ENCODE data around the gene PCAT7.

The PCAT7 gene

DNA sequence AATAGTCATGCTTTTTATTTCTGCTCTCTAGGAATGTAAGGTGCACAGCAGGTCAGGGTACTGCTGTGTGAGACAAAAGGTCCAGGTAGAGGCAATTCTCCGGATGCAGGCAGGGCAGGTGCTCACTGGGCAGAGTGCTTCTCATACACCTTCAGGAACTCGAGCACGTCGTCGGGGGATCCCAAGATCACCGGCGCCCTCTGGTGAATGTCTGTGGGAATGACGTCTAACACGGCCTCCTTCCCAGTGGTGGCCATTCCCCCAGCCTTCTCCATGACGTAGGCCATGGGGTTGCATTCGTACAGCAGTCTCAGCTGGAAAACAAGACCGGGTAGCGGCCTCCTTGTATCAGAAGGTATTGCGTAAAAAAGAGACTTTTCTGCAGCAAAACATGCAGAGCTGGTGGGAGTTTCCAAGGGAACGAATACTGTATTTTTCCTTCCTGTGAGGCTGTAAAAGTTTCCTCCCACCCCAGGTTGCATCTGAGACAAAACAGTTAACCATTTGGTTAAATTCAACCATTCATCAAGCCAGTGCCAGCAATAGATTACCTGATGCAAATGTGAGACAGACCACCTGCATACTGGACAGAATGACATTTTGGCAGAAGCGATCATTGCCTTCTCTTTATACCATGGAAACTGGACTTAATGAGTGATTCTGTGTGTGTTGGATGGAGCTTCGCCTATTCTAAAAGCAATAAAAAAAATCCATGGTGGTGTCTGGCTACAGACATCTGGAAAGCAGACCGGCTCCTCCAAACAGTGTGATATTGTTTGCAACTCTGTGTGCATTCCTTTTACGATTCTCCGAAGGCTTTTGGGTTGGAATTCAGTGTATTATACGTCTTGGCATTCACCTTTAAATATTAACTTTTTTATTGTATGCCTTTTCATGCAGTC, 48.6 kb downstream of the PCAT7 start:
- H2BK120ac ChIP-seq (ENCODE audit: low read depth, low read length) = no peak overlapping the region
- peak overlapping the region; percentile 82 for H2AFZ ChIP-seq (ENCODE audit: low read length)
- H3K4me2 ChIP-seq (ENCODE audit: insufficient read depth, low read length, poor library complexity, severe bottlenecking) = no peak overlapping the region
- no peak overlapping the region for H3K14ac ChIP-seq (ENCODE audit: low read length)
- peaks cover 0 to 23% (median 0%) of the 10 kb centered on the region in 3 experiments for H3K27me3 ChIP-seq (ENCODE audit: control insufficient read depth in 3 of 3, insufficient read depth in 3 of 3, low read depth in 1 of 3, low read length in 3 of 3)
- DNase-seq (ENCODE audit: low spot score) = peak; percentile 75
- no peak overlapping the region for H4K8ac ChIP-seq (ENCODE audit: low read depth, low read length)
- no peak overlapping the region for H2BK5ac ChIP-seq (ENCODE audit: low read length)
- no peaks in the 10 kb centered on the region for H3K9me3 ChIP-seq (replicated peaks in 1 of 2; ENCODE audit: control insufficient read depth in 2 of 2, insufficient read depth in 1 of 2, low read depth in 1 of 2, low read length in 2 of 2)
- no peak overlapping the region for H3K23ac ChIP-seq (ENCODE audit: low read depth, low read length, poor library complexity)
- no peak overlapping the region for H2BK15ac ChIP-seq (ENCODE audit: low read length)
- H3K4me1 ChIP-seq (ENCODE audit: control insufficient read depth in 2 of 2, insufficient read depth in 1 of 2, low read depth in 1 of 2, low read length in 2 of 2) = peaks cover 6 to 11% of the 10 kb centered on the region in 2 donors
- H3K4ac ChIP-seq (ENCODE audit: low read length) = no peak overlapping the region
- H2BK12ac ChIP-seq (ENCODE audit: low read length) = no peak overlapping the region
- WGBS, 2 donors (ENCODE audit: extremely low coverage in 2 of 2, insufficient read length in 2 of 2, insufficient replicate concordance in 1 of 2) = no CpG with 5 or more reads among the region's 21 CpGs
- H3K36me3 ChIP-seq (replicated peaks in 1 of 2; ENCODE audit: control insufficient read depth in 2 of 2, insufficient read depth in 2 of 2, low read length in 2 of 2) = no peaks in the 10 kb centered on the region
- H2AK5ac ChIP-seq (ENCODE audit: low read depth, low read length) = no peak overlapping the region
- H3K79me1 ChIP-seq (ENCODE audit: low read depth, low read length) = no peaks in the 10 kb centered on the region
- no peak overlapping the region for H4K91ac ChIP-seq (ENCODE audit: low read depth, low read length, poor library complexity)
- no peak overlapping the region for H3K27ac ChIP-seq (replicated peaks; ENCODE audit: low read length)
- H3K4me3 ChIP-seq (ENCODE audit: low read length in 2 of 2) = no peak overlapping the region
- no peak overlapping the region for H3K9ac ChIP-seq (ENCODE audit: low read depth, low read length, poor library complexity)
- no peak overlapping the region for H3K18ac ChIP-seq (ENCODE audit: low read length)

DNA sequence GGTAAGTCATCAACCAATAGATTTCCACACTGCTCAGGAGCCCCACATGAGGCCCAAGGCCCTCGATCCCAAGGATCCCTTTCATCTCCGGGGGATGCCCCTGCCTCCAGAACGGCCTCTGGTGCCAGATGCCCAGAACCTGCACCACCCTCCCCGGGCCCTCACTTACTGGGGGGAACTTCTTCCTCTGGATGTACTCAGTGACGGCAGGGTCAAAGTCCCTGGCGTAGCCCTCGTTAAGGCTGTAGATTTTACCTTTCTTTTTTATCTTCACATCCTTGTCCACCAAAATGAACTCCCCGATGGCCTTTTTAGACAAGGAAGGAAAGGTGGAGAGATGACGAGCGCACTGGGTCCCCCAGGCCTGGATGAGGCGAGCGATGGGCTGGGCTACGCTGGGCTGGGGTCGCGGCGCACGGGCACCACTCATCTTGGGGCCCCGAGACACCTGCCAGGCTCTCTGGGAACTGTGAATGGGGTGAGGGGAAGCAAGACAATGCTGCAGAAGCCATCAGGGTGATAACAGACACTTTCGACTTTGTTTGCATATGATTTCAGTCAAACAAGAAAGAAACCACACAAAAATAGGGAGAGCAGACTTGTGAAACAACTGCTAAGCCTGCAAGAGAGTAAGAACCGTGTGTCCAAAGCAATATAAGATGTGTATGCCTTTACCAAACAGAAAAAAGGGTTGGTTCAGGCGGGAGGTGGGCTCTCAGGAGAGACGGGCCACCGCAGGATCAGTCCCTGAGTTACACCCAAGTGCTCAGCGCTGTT, 52.0 kb downstream of the PCAT7 start:
- H3K9me3 ChIP-seq (replicated peaks in 1 of 2; ENCODE audit: control insufficient read depth in 2 of 2, insufficient read depth in 1 of 2, low read depth in 1 of 2, low read length in 2 of 2) = no peaks in the 10 kb centered on the region
- H3K9ac ChIP-seq (ENCODE audit: low read depth, low read length, poor library complexity) = no peak overlapping the region
- H2AK5ac ChIP-seq (ENCODE audit: low read depth, low read length) = no peak overlapping the region
- H2AFZ ChIP-seq (ENCODE audit: low read length) = peak overlapping the region; percentile 92
- no peaks in the 10 kb centered on the region for H3K79me1 ChIP-seq (ENCODE audit: low read depth, low read length)
- no peak overlapping the region for H3K4me3 ChIP-seq (ENCODE audit: low read length in 2 of 2)
- H3K4me1 ChIP-seq (ENCODE audit: control insufficient read depth in 2 of 2, insufficient read depth in 1 of 2, low read depth in 1 of 2, low read length in 2 of 2) = peaks cover 11 to 13% of the 10 kb centered on the region in 2 donors
- no peak overlapping the region for H3K4ac ChIP-seq (ENCODE audit: low read length)
- H3K36me3 ChIP-seq (replicated peaks in 1 of 2; ENCODE audit: control insufficient read depth in 2 of 2, insufficient read depth in 2 of 2, low read length in 2 of 2) = no peaks in the 10 kb centered on the region
- H3K14ac ChIP-seq (ENCODE audit: low read length) = no peak overlapping the region
- H2BK5ac ChIP-seq (ENCODE audit: low read length) = no peak overlapping the region
- H2BK120ac ChIP-seq (ENCODE audit: low read depth, low read length) = no peak overlapping the region
- DNase-seq (ENCODE audit: low spot score) = no peak
- H3K27ac ChIP-seq (replicated peaks; ENCODE audit: low read length) = no peak overlapping the region
- peak overlapping the region; percentile 42 for H3K18ac ChIP-seq (ENCODE audit: low read length)
- no CpG with 5 or more reads among the region's 24 CpGs for WGBS, 2 donors (ENCODE audit: extremely low coverage in 2 of 2, insufficient read length in 2 of 2, insufficient replicate concordance in 1 of 2)
- no peak overlapping the region for H2BK12ac ChIP-seq (ENCODE audit: low read length)
- H4K8ac ChIP-seq (ENCODE audit: low read depth, low read length) = no peak overlapping the region
- H2BK15ac ChIP-seq (ENCODE audit: low read length) = peak overlapping the region; percentile 71
- H3K23ac ChIP-seq (ENCODE audit: low read depth, low read length, poor library complexity) = peak overlapping the region; percentile 57
- H4K91ac ChIP-seq (ENCODE audit: low read depth, low read length, poor library complexity) = no peak overlapping the region
- H3K4me2 ChIP-seq (ENCODE audit: insufficient read depth, low read length, poor library complexity, severe bottlenecking) = no peak overlapping the region
- H3K27me3 ChIP-seq (ENCODE audit: control insufficient read depth in 3 of 3, insufficient read depth in 3 of 3, low read depth in 1 of 3, low read length in 3 of 3) = peaks cover 0 to 15% (median 0%) of the 10 kb centered on the region in 3 experiments

DNA sequence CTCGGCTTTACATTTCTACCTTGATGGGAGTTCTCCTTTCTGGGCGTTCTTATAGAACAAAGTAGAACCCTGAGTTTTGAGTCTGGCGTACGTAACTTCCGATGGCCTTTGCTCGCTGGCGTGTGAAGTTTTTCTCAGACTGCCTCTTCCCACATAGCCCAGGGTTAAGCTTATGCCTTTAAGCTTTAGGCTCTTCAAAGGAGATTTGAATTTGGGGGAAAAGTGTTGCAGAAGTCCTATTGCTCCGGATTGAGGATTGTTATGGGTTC, 52.5 kb downstream of the PCAT7 start:
- Histone ChIP-seq H3K9ac (ENCODE audit: low read depth, low read length, poor library complexity) (no peak overlapping the region), H3K18ac (ENCODE audit: low read length) (no peak overlapping the region), H4K8ac (ENCODE audit: low read depth, low read length) (no peak overlapping the region), H3K4me2 (ENCODE audit: insufficient read depth, low read length, poor library complexity, severe bottlenecking) (no peak overlapping the region), H2AFZ (ENCODE audit: low read length) (peak overlapping the region; percentile 92), H2BK12ac (ENCODE audit: low read length) (no peak overlapping the region), H3K4me3 (ENCODE audit: low read length in 2 of 2) (no peak overlapping the region), H3K36me3 (replicated peaks in 1 of 2; ENCODE audit: control insufficient read depth in 2 of 2, insufficient read depth in 2 of 2, low read length in 2 of 2) (no peaks in the 10 kb centered on the region), H4K91ac (ENCODE audit: low read depth, low read length, poor library complexity) (no peak overlapping the region), H3K4ac (ENCODE audit: low read length) (no peak overlapping the region), H3K14ac (ENCODE audit: low read length) (no peak overlapping the region), H3K23ac (ENCODE audit: low read depth, low read length, poor library complexity) (no peak overlapping the region), H3K79me1 (ENCODE audit: low read depth, low read length) (no peaks in the 10 kb centered on the region), H3K27ac (replicated peaks; ENCODE audit: low read length) (no peak overlapping the region), H2BK120ac (ENCODE audit: low read depth, low read length) (no peak overlapping the region), H3K4me1 (ENCODE audit: control insufficient read depth in 2 of 2, insufficient read depth in 1 of 2, low read depth in 1 of 2, low read length in 2 of 2) (peaks cover 11 to 13% of the 10 kb centered on the region in 2 donors), H3K27me3 (ENCODE audit: control insufficient read depth in 3 of 3, insufficient read depth in 3 of 3, low read depth in 1 of 3, low read length in 3 of 3) (peaks cover 0 to 15% (median 0%) of the 10 kb centered on the region in 3 experiments), H3K9me3 (replicated peaks in 1 of 2; ENCODE audit: control insufficient read depth in 2 of 2, insufficient read depth in 1 of 2, low read depth in 1 of 2, low read length in 2 of 2) (no peaks in the 10 kb centered on the region), H2AK5ac (ENCODE audit: low read depth, low read length) (no peak overlapping the region), H2BK15ac (ENCODE audit: low read length) (no peak overlapping the region), H2BK5ac (ENCODE audit: low read length) (no peak overlapping the region)
- WGBS, 2 donors (ENCODE audit: extremely low coverage in 2 of 2, insufficient read length in 2 of 2, insufficient replicate concordance in 1 of 2) = no CpG with 5 or more reads among the region's 8 CpGs
- DNase-seq (ENCODE audit: low spot score) = no peak

GRCh38 chr9:94610181-94610606, 55.3 kb downstream of the PCAT7 start:
- H3K4me1 ChIP-seq (ENCODE audit: control insufficient read depth in 2 of 2, insufficient read depth in 1 of 2, low read depth in 1 of 2, low read length in 2 of 2) = peaks cover 9 to 13% of the 10 kb centered on the region in 2 donors
- H4K91ac ChIP-seq (ENCODE audit: low read depth, low read length, poor library complexity) = no peak overlapping the region
- no peaks in the 10 kb centered on the region for H3K36me3 ChIP-seq (replicated peaks in 1 of 2; ENCODE audit: control insufficient read depth in 2 of 2, insufficient read depth in 2 of 2, low read length in 2 of 2)
- H3K79me1 ChIP-seq (ENCODE audit: low read depth, low read length) = no peaks in the 10 kb centered on the region
- no peak overlapping the region for H2BK15ac ChIP-seq (ENCODE audit: low read length)
- H3K4me3 ChIP-seq (ENCODE audit: low read length in 2 of 2) = no peak overlapping the region
- H3K9ac ChIP-seq (ENCODE audit: low read depth, low read length, poor library complexity) = no peak overlapping the region
- peaks cover 0 to 10% (median 0%) of the 10 kb centered on the region in 3 experiments for H3K27me3 ChIP-seq (ENCODE audit: control insufficient read depth in 3 of 3, insufficient read depth in 3 of 3, low read depth in 1 of 3, low read length in 3 of 3)
- H3K23ac ChIP-seq (ENCODE audit: low read depth, low read length, poor library complexity) = no peak overlapping the region
- no peak overlapping the region for H2BK12ac ChIP-seq (ENCODE audit: low read length)
- no peak overlapping the region for H2BK5ac ChIP-seq (ENCODE audit: low read length)
- H3K18ac ChIP-seq (ENCODE audit: low read length) = no peak overlapping the region
- H3K9me3 ChIP-seq (replicated peaks in 1 of 2; ENCODE audit: control insufficient read depth in 2 of 2, insufficient read depth in 1 of 2, low read depth in 1 of 2, low read length in 2 of 2) = no peaks in the 10 kb centered on the region
- H3K14ac ChIP-seq (ENCODE audit: low read length) = no peak overlapping the region
- no peak for DNase-seq (ENCODE audit: low spot score)
- H3K27ac ChIP-seq (replicated peaks; ENCODE audit: low read length) = no peak overlapping the region
- H2AK5ac ChIP-seq (ENCODE audit: low read depth, low read length) = no peak overlapping the region
- H2AFZ ChIP-seq (ENCODE audit: low read length) = no peak overlapping the region
- no CpG with 5 or more reads among the region's 6 CpGs for WGBS, 2 donors (ENCODE audit: extremely low coverage in 2 of 2, insufficient read length in 2 of 2, insufficient replicate concordance in 1 of 2)
- H4K8ac ChIP-seq (ENCODE audit: low read depth, low read length) = no peak overlapping the region
- no peak overlapping the region for H3K4ac ChIP-seq (ENCODE audit: low read length)
- no peak overlapping the region for H2BK120ac ChIP-seq (ENCODE audit: low read depth, low read length)
- no peak overlapping the region for H3K4me2 ChIP-seq (ENCODE audit: insufficient read depth, low read length, poor library complexity, severe bottlenecking)

Measured in neuronal stem cell (in vitro differentiated cells).